Left lung (tissue), 10 donors: ENCODE data around the gene BRME1. TPM values are rescaled to one million over a fixed set of nuclear protein-coding genes. Genes with fewer than 3 reads are reported as not detected.
A peak's percentile ranks its signal among the peaks of the same experiment; 100 is the strongest.

Source experiments
- ATAC-seq: fragments of 200-7000 bp; cut with Tn5 transposase; one replicate; pipeline ENCODE4 v1.9.1; 2020; ENCODE audit warnings: moderate library complexity
- DNase-seq, 4 donors: peaks; one replicate each; pipeline ENCODE4 v3.0.0-alpha.2; 2013 to 2020
- H3K27ac ChIP-seq, 2 donors: fragments of 200-600 bp; sonication (generic) in 1 of 2; one replicate each; pipeline versions ENCODE4 v1.5.0 to v1.8.0; 2020 to 2021
- H3K27me3 ChIP-seq, 2 donors: fragments of 200-600 bp; sonication (generic) in 1 of 2; one replicate each; pipeline versions ENCODE4 v1.5.0 to v1.8.0; 2020 to 2021
- H3K36me3 ChIP-seq, 2 donors: fragments of 200-600 bp; sonication (generic) in 1 of 2; one replicate each; pipeline versions ENCODE4 v1.5.0 to v1.8.0; 2020 to 2021
- H3K4me1 ChIP-seq, 2 donors: fragments of 200-600 bp; one replicate each; pipeline ENCODE4 v1.8.0; 2021
- H3K4me3 ChIP-seq, 2 donors: fragments of 200-600 bp; sonication (generic) in 1 of 2; one replicate each; pipeline versions ENCODE4 v1.5.0 to v1.8.0; 2020 to 2021; ENCODE audit warnings: mild to moderate bottlenecking in 1 of 2
- H3K9me3 ChIP-seq, 2 donors: fragments of 200-600 bp; sonication (generic) in 1 of 2; one replicate each; pipeline versions ENCODE4 v1.5.0 to v1.8.0; 2020 to 2021
- intact Hi-C, 2 donors: fragments of 100-400 bp; cut with DNase I; formaldehyde crosslinking; loops; one replicate each; pipeline versions ENCODE4 v1.11.2 to v1.14.2; 2022
- polyA plus RNA-seq, 6 donors: library from polyadenylated mRNA; unstranded; fragments of 120-200 nt; gene quantifications; one replicate each; pipeline ENCODE4 v1.2.1, GENCODE V29; 2013; ENCODE audit not compliant: insufficient read length in 6 of 6
- total RNA-seq, 2 donors: library from RNA; stranded (reverse); fragmentation: NEBNext Ultra II Directional; extraction: Animal tissue kit (Norgen Biotek cat#: 25700); gene quantifications; one replicate each; pipeline ENCODE4 v1.2.1, GENCODE V29; 2021
- TF ChIP-seq, protein P1 (sequence below), 2 donors: fragments of 200-600 bp; sonication (generic) in 1 of 2; IDR thresholded peaks; one replicate each; pipeline versions ENCODE4 v1.5.0 to v1.8.0; 2021; ENCODE audit warnings: antibody characterized with exemption in 2 of 2
- donor health status: DM: no; HTN: yes; CAD: no.
- donor health status: DM: no; HTN: no; CAD: no.

The BRME1 gene
- total and polyA plus RNA-seq, 8 donors, result 3.7 to 7.8 (median 7.1) TPM

GRCh38 chr19:13842291-13843103, 63.4 kb downstream of the BRME1 start:
- intact Hi-C loops, result no loop called here
- Histone ChIP-seq H3K27ac (peak overlapping the region; percentile 98 to 99), H3K9me3 (no peaks in the 10 kb centered on the region), H3K4me1 (peaks cover 41 to 70% of the 10 kb centered on the region in 2 donors), H3K27me3 (no peaks in the 10 kb centered on the region), H3K4me3 (peak overlapping the region; percentile 56 to 96), H3K36me3 (peaks cover 0 to 14% of the 10 kb centered on the region in 2 donors)
- peak; percentile 80 to 94 (median 90) for DNase-seq
- TF ChIP-seq, protein P1, sequence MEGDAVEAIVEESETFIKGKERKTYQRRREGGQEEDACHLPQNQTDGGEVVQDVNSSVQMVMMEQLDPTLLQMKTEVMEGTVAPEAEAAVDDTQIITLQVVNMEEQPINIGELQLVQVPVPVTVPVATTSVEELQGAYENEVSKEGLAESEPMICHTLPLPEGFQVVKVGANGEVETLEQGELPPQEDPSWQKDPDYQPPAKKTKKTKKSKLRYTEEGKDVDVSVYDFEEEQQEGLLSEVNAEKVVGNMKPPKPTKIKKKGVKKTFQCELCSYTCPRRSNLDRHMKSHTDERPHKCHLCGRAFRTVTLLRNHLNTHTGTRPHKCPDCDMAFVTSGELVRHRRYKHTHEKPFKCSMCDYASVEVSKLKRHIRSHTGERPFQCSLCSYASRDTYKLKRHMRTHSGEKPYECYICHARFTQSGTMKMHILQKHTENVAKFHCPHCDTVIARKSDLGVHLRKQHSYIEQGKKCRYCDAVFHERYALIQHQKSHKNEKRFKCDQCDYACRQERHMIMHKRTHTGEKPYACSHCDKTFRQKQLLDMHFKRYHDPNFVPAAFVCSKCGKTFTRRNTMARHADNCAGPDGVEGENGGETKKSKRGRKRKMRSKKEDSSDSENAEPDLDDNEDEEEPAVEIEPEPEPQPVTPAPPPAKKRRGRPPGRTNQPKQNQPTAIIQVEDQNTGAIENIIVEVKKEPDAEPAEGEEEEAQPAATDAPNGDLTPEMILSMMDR (IDR thresholded peaks at IDR 0.05), result no peak
- peak; percentile 19 for ATAC-seq

DNA sequence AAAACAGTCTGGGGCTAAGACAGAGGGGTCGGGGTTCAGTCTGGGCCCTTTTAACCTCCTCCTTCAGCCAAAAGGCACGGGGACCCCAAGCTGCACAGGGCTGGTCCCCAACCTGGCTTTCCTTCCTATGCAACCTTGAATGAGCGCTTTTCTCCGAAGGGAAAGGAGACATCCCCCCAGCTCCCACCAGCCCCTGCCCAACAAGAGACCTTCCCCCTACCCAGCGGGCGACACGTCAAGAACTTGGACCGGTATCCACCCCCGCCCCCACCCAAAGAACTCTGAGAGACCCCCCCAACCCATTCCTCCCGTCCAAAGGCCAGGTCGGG, 64.0 kb downstream of the BRME1 start:
- peaks cover 42 to 73% of the 10 kb centered on the region in 2 donors for H3K4me1 ChIP-seq
- TF ChIP-seq, protein P1 (IDR thresholded peaks at IDR 0.05), result no peak
- intact Hi-C loops, result no loop called here
- peak overlapping the region; percentile 98 to 99 for H3K27ac ChIP-seq
- ATAC-seq (no peak), DNase-seq (no peak)
- no peaks in the 10 kb centered on the region for H3K9me3 ChIP-seq
- H3K36me3 ChIP-seq, result peaks cover 0 to 18% of the 10 kb centered on the region in 2 donors
- peak overlapping the region; percentile 56 to 96 for H3K4me3 ChIP-seq
- H3K27me3 ChIP-seq, result no peaks in the 10 kb centered on the region

DNA sequence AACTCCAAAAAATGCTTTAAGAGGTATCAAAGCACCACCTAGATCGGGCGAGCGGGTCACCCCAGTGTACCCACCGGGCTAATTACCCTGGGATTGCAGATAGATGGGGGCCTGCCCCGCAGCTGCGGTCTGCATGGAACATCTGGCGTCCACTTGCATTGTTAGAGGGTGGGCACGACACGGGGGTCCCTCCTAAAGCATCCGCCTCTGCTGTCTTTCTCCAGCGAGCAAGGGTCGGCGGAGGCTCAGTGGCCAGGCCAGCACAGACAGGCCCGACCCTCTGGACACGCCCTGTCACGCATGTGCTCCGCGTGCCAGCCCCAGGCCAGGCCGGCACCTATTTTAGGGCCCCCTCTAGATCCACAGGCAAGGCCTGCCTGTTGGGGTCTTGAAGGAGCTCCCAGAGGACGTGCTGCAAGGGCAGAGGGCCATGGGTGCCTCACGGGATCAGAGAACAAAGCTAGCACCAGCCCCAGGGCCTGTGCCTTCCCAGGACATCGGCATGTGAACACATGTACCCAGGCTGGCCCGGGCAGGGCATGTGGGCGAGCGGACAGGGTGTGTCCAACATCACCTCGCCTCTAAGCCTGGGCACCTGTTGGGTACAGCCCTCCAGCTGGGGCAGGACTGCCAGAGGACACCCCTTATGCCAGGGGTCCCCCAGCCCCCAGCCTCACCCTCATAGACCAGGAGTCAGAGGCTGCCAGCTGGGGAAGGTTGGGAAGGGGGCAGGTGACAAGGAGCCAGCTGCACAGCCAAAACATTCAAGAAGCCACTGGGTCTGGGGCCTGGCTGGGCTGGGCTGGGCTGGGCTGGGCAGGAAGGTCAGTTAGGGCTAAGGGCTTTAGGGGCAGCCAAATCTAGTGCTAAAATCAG, 64.6 kb downstream of the BRME1 start:
- TF ChIP-seq, protein P1 (IDR thresholded peaks at IDR 0.05), result no peak
- H3K27me3 ChIP-seq, result no peaks in the 10 kb centered on the region
- H3K4me3 ChIP-seq, result peak overlapping the region; percentile 56 to 96
- peaks cover 0 to 24% of the 10 kb centered on the region in 2 donors for H3K36me3 ChIP-seq
- peak; percentile 10 for ATAC-seq
- intact Hi-C loops, result no loop called here
- H3K4me1 ChIP-seq, result peaks cover 41 to 73% of the 10 kb centered on the region in 2 donors
- peak overlapping the region; percentile 98 to 99 for H3K27ac ChIP-seq
- DNase-seq, result peak in 2 of 4 donors; percentile 77 to 92
- H3K9me3 ChIP-seq, result no peaks in the 10 kb centered on the region

DNA sequence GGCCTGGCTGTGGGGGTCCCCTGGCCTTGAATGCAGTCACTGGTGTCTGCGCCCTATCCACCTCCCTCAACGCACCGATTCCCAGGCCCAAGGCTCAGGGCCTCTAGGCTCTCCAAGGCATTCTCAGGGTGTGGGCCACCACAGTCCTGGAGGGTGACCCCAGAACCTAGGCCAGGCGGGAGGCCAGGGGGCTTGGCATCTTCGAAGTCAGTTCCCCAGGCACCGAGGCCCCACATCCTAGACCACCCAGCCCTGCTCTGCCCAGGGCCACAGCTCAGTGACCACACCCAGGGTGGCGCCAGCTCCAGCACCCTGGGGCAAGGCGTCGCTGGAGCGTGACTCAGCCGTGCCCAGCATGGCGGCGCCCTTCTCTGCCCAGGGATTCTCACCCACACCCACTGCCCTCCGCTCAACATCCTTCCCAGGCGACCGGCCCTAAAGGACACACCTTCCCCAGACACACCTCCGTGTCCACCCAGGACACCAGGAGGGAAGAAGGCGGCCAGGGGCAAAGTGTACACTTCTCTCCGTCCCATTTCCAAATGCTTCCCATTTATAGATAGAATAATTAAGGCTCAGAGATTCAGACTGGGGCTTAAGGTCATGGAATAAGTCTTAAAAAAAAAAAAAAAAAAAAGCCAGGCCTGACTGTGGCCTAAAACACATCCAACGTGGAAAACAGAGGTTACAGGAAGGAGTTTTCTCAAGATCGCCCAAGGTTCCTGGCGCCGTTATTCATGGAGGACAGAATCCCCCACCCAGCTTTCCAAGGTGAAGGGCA, 65.4 kb downstream of the BRME1 start:
- TF ChIP-seq, protein P1 (IDR thresholded peaks at IDR 0.05), result no peak
- intact Hi-C loops, result no loop called here
- DNase-seq (peak in 2 of 4 donors; percentile 74 to 95), ATAC-seq (peak; percentile 26)
- Histone ChIP-seq H3K36me3 (peaks cover 0 to 32% of the 10 kb centered on the region in 2 donors), H3K4me3 (peak overlapping the region; percentile 56 to 96), H3K9me3 (no peaks in the 10 kb centered on the region), H3K4me1 (peaks cover 43 to 73% of the 10 kb centered on the region in 2 donors), H3K27me3 (no peaks in the 10 kb centered on the region), H3K27ac (peak overlapping the region; percentile 98 to 99)
